ENCODE measurements around the gene NAV1.
"Not testable (repeated sequence)": the region's sequence is repeated elsewhere in the genome, so short reads cannot be mapped to it uniquely, and the experiment has no call there.

NAV1 gene

GRCh38 chr1:201538612-201539551 lies at the start of gene NAV1:
NAV1 (plus strand) TSS chr1:201539127; CDS start chr1:201622885, 83,758 bp downstream.
- no peaks in the 10 kb centered on the region for H3K36me3 Mint-ChIP-seq (ENCODE audit: low read depth)
- H3K9me3 Mint-ChIP-seq: no peaks in the 10 kb centered on the region
- H3K27ac Mint-ChIP-seq: no peak within 1 kb of the TSS
- peaks cover 15% of the 10 kb centered on the region for H3K4me1 Mint-ChIP-seq
- no peak for DNase-seq
- H3K27me3 Mint-ChIP-seq: peaks cover 62% of the 10 kb centered on the region
- H3K4me3 Mint-ChIP-seq: peak within 1 kb of the TSS; percentile 72
- peak; percentile 25 for ATAC-seq

GRCh38 chr1:201489643-201490261 lies 49.2 kb upstream of the NAV1 start:
- Mint-ChIP-seq H3K4me1 (no peaks in the 10 kb centered on the region), H3K36me3 (ENCODE audit: low read depth) (peaks cover 21% of the 10 kb centered on the region), H3K9me3 (no peaks in the 10 kb centered on the region), H3K27me3 (no peaks in the 10 kb centered on the region), H3K4me3 (no peak overlapping the region), H3K27ac (no peak overlapping the region)
- DNase-seq (no peak), ATAC-seq (no peak)

GRCh38 chr1:201490708-201491131 lies 48.2 kb upstream of the NAV1 start:
- H3K27me3 Mint-ChIP-seq: no peaks in the 10 kb centered on the region
- ATAC-seq (no peak), DNase-seq (no peak)
- no peaks in the 10 kb centered on the region for H3K9me3 Mint-ChIP-seq
- H3K4me1 Mint-ChIP-seq: no peaks in the 10 kb centered on the region
- H3K27ac Mint-ChIP-seq: no peak overlapping the region
- peaks cover 28% of the 10 kb centered on the region for H3K36me3 Mint-ChIP-seq (ENCODE audit: low read depth)
- no peak overlapping the region for H3K4me3 Mint-ChIP-seq

- H3K27ac Mint-ChIP-seq: no peak overlapping the region
- no peak overlapping the region for H3K4me3 Mint-ChIP-seq
- no peak for DNase-seq
- H3K9me3 Mint-ChIP-seq: no peaks in the 10 kb centered on the region
- no peak for ATAC-seq
- H3K4me1 Mint-ChIP-seq: no peaks in the 10 kb centered on the region
- no peaks in the 10 kb centered on the region for H3K27me3 Mint-ChIP-seq
- H3K36me3 Mint-ChIP-seq (ENCODE audit: low read depth): peaks cover 32% of the 10 kb centered on the region
Measured at GRCh38 chr1:201491896-201492511, 46.9 kb upstream of the NAV1 start.

- not testable (repeated sequence) for H3K9me3 Mint-ChIP-seq, H3K27ac Mint-ChIP-seq, ATAC-seq, DNase-seq, H3K27me3 Mint-ChIP-seq, H3K4me3 Mint-ChIP-seq, H3K4me1 Mint-ChIP-seq
- H3K36me3 Mint-ChIP-seq (ENCODE audit: low read depth): peaks cover 32% of the 10 kb centered on the region
Measured at GRCh38 chr1:201493026-201493656, 45.8 kb upstream of the NAV1 start.

GRCh38 chr1:201493757-201494617 lies 44.9 kb upstream of the NAV1 start:
- no peak overlapping the region for H3K27ac Mint-ChIP-seq
- no peak for DNase-seq
- no peak for ATAC-seq
- H3K4me1 Mint-ChIP-seq: no peaks in the 10 kb centered on the region
- H3K4me3 Mint-ChIP-seq: no peak overlapping the region
- H3K9me3 Mint-ChIP-seq: no peaks in the 10 kb centered on the region
- H3K27me3 Mint-ChIP-seq: no peaks in the 10 kb centered on the region
- H3K36me3 Mint-ChIP-seq (ENCODE audit: low read depth): peaks cover 32% of the 10 kb centered on the region

GRCh38 chr1:201495551-201496295 lies 43.2 kb upstream of the NAV1 start:
- no peak for DNase-seq
- H3K4me1 Mint-ChIP-seq: no peaks in the 10 kb centered on the region
- H3K36me3 Mint-ChIP-seq (ENCODE audit: low read depth): peaks cover 27% of the 10 kb centered on the region
- no peak for ATAC-seq
- no peaks in the 10 kb centered on the region for H3K9me3 Mint-ChIP-seq
- no peak overlapping the region for H3K27ac Mint-ChIP-seq
- no peak overlapping the region for H3K4me3 Mint-ChIP-seq
- H3K27me3 Mint-ChIP-seq: no peaks in the 10 kb centered on the region

- Mint-ChIP-seq H3K36me3 (ENCODE audit: low read depth) (peaks cover 27% of the 10 kb centered on the region), H3K4me3 (no peak overlapping the region), H3K27ac (no peak overlapping the region), H3K27me3 (no peaks in the 10 kb centered on the region), H3K4me1 (no peaks in the 10 kb centered on the region), H3K9me3 (no peaks in the 10 kb centered on the region)
- DNase-seq: no peak
- ATAC-seq: no peak
Measured at GRCh38 chr1:201496296-201496690, 42.6 kb upstream of the NAV1 start.

- no peak overlapping the region for H3K4me3 Mint-ChIP-seq
Measured at GRCh38 chr1:201497935-201498509, 40.9 kb upstream of the NAV1 start.

GRCh38 chr1:201498621-201499020 lies 40.3 kb upstream of the NAV1 start:
- H3K4me1 Mint-ChIP-seq: peaks cover under 1% of the 10 kb centered on the region
- H3K36me3 Mint-ChIP-seq (ENCODE audit: low read depth): peaks cover 21% of the 10 kb centered on the region
- no peaks in the 10 kb centered on the region for H3K27me3 Mint-ChIP-seq
- H3K4me3 Mint-ChIP-seq: no peak overlapping the region
- DNase-seq (no peak), ATAC-seq (no peak)
- H3K9me3 Mint-ChIP-seq: no peaks in the 10 kb centered on the region
- H3K27ac Mint-ChIP-seq: no peak overlapping the region

More at GRCh38 chr1:201497935-201498509, 40.9 kb upstream of the NAV1 start:
- no peaks in the 10 kb centered on the region for H3K9me3 Mint-ChIP-seq
- H3K36me3 Mint-ChIP-seq (ENCODE audit: low read depth): peaks cover 27% of the 10 kb centered on the region
- DNase-seq (no peak), ATAC-seq (no peak)
- no peaks in the 10 kb centered on the region for H3K27me3 Mint-ChIP-seq
- H3K4me1 Mint-ChIP-seq: no peaks in the 10 kb centered on the region
- no peak overlapping the region for H3K27ac Mint-ChIP-seq

GRCh38 chr1:201499191-201499590 lies 39.7 kb upstream of the NAV1 start:
- ATAC-seq: no peak
- H3K27ac Mint-ChIP-seq: no peak overlapping the region
- no peaks in the 10 kb centered on the region for H3K9me3 Mint-ChIP-seq
- peaks cover 16% of the 10 kb centered on the region for H3K36me3 Mint-ChIP-seq (ENCODE audit: low read depth)
- H3K27me3 Mint-ChIP-seq: no peaks in the 10 kb centered on the region
- DNase-seq: no peak
- H3K4me1 Mint-ChIP-seq: peaks cover 2% of the 10 kb centered on the region
- H3K4me3 Mint-ChIP-seq: no peak overlapping the region

GRCh38 chr1:201499795-201500669 lies 38.9 kb upstream of the NAV1 start:
- ATAC-seq: no peak
- no peak overlapping the region for H3K4me3 Mint-ChIP-seq
- DNase-seq: no peak
- peaks cover 6% of the 10 kb centered on the region for H3K4me1 Mint-ChIP-seq
- H3K27me3 Mint-ChIP-seq: no peaks in the 10 kb centered on the region
- peaks cover 9% of the 10 kb centered on the region for H3K36me3 Mint-ChIP-seq (ENCODE audit: low read depth)
- H3K27ac Mint-ChIP-seq: no peak overlapping the region
- H3K9me3 Mint-ChIP-seq: no peaks in the 10 kb centered on the region
